ENCODE measurements around the gene SLC24A4.

DNA sequence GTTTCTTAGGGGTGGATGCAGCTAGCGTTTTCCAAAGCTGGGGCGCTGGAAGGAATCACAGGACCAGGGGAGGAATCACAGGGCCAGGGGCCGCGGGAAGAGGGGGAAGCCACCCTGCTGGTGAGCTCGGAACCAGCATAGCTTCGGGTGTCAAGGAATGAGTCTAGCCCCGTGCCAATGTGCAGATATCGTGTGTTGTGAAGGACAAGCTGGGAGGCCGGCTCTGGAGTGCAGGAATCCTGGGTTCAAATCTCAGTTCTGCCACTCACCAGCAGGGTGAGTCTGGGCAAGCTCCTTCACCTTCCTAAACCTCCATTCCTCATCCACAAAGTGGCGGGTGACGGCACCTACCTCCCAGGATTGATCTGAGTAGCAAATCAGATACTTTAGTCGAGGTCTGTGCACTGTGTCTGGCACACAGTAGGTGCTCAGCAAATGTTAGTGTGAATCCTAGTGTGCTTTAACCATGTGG is 137.0 kb downstream of the SLC24A4 start:
- TF ChIP-seq, protein P1, sequence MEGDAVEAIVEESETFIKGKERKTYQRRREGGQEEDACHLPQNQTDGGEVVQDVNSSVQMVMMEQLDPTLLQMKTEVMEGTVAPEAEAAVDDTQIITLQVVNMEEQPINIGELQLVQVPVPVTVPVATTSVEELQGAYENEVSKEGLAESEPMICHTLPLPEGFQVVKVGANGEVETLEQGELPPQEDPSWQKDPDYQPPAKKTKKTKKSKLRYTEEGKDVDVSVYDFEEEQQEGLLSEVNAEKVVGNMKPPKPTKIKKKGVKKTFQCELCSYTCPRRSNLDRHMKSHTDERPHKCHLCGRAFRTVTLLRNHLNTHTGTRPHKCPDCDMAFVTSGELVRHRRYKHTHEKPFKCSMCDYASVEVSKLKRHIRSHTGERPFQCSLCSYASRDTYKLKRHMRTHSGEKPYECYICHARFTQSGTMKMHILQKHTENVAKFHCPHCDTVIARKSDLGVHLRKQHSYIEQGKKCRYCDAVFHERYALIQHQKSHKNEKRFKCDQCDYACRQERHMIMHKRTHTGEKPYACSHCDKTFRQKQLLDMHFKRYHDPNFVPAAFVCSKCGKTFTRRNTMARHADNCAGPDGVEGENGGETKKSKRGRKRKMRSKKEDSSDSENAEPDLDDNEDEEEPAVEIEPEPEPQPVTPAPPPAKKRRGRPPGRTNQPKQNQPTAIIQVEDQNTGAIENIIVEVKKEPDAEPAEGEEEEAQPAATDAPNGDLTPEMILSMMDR (IDR thresholded peaks at IDR 0.05) = peak in 4 of 6 experiments; percentile 12 to 27 (median 18)
- TF ChIP-seq POLR2A (IDR thresholded peaks at IDR 0.05) (no peak), POLR2AphosphoS5 (IDR thresholded peaks at IDR 0.05) (no peak), EP300 (IDR thresholded peaks at IDR 0.05) (no peak)

Data from upper lobe of left lung (tissue), 4 donors.